GM10248 (cell line): ENCODE measurements around the gene SMIM35.

Experiments
- CTCF ChIA-PET: fragments of 300-600 bp; sonication (Branson Sonifier 250); formaldehyde crosslinking; extraction: SDS; loops from one replicate; lab custom pipeline; 2021; ENCODE audit warnings: antibody characterized with exemption; lab: Yijun Ruan, JAX
- POLR2A ChIA-PET: fragments of 350-650 bp; sonication (Branson Sonifier 250); formaldehyde crosslinking; extraction: SDS; loops from one replicate; lab custom pipeline; 2020; ENCODE audit warnings: antibody characterized with exemption; lab: Yijun Ruan, JAX
- DNase-seq: peaks from one replicate; pipeline ENCODE4 v3.0.0; 2012; ENCODE audit errors: extremely low spot score
- CTCF ChIP-seq: IDR thresholded peaks from 2 replicates; pipeline ENCODE4 v1.5.1; 2012; ENCODE audit warnings: mild to moderate bottlenecking, low read depth; ENCODE audit errors: extremely low read depth, missing control alignments, control extremely low read depth

Gene SMIM35

GRCh38 chr11:118117790-118118601 is 31.2 kb upstream of the SMIM35 start:
- DNase-seq = no peak
- no peak for TF ChIP-seq CTCF
- ChIA-PET POLR2A (no interaction called here), CTCF (interaction anchor here (1.3 to 1.7 kb wide), 2 partner anchors 11 to 53 kb away, joined by 3 to 8 read pairs; no protein-coding TSS in a partner anchor)

GRCh38 chr11:118115048-118115447 is 28.3 kb upstream of the SMIM35 start:
- CTCF ChIA-PET = interaction anchor here (1.4 kb wide), 1 partner anchor 57 kb away, joined by 3 read pairs; no protein-coding TSS in a partner anchor
- TF ChIP-seq CTCF = no peak
- POLR2A ChIA-PET = no interaction called here
- DNase-seq = no peak

- POLR2A ChIA-PET = no interaction called here
- no peak for TF ChIP-seq CTCF
- no peak for DNase-seq
- CTCF ChIA-PET = interaction anchor here (1.5 to 1.7 kb wide), 2 partner anchors 8 to 14 kb away, joined by 3 to 4 read pairs; no protein-coding TSS in a partner anchor
These were observed 27.5 kb upstream of the SMIM35 start for GRCh38 chr11:118114266-118114665.

GRCh38 chr11:118112711-118113430 is 26.1 kb upstream of the SMIM35 start:
- CTCF ChIA-PET = interaction anchor here (1.3 to 1.7 kb wide), 3 partner anchors 10 to 35 kb away, joined by 3 to 4 read pairs (median 3); no protein-coding TSS in a partner anchor
- no peak for TF ChIP-seq CTCF
- DNase-seq = no peak
- POLR2A ChIA-PET = no interaction called here

- POLR2A ChIA-PET = no interaction called here
- TF ChIP-seq CTCF = no peak
- CTCF ChIA-PET = no interaction called here
- DNase-seq = no peak
These were observed 24.9 kb upstream of the SMIM35 start for GRCh38 chr11:118111744-118112035.

- CTCF ChIA-PET = no interaction called here
- POLR2A ChIA-PET = no interaction called here
- DNase-seq = no peak
- no peak for TF ChIP-seq CTCF
These were observed 24.4 kb upstream of the SMIM35 start for GRCh38 chr11:118111019-118111743.
